PC-3 (cell line): ENCODE results near the gene SSBP2. TPM values are rescaled to one million over a fixed set of nuclear protein-coding genes. Genes with fewer than 3 reads are reported as not detected.
A peak's percentile ranks its signal among the peaks of the same experiment; 100 is the strongest.

Source experiments
- ATAC-seq: fragments of 200-7000 bp; cut with Tn5 transposase; 2 replicates; pipeline ENCODE4 v1.9.1; 2020; ENCODE audit warnings: mild to moderate bottlenecking, moderate library complexity
- BruUV-seq: library from RNA; stranded (reverse); fragments of 400-500 nt; replicated peaks from 2 replicates; lab custom pipeline; 2021; lab: Mats Ljungman, UMichigan
- CTCF ChIA-PET: fragments of 300-600 bp; sonication (Branson Sonifier 250); formaldehyde crosslinking; loops from one replicate; lab custom pipeline; 2022; ENCODE audit warnings: antibody characterized with exemption; lab: Charles Lee
- POLR2A ChIA-PET: fragments of 300-600 bp; sonication (Branson Sonifier 250); formaldehyde crosslinking; loops from one replicate; lab custom pipeline; 2022; ENCODE audit warnings: antibody characterized with exemption; ENCODE audit not compliant: unreplicated experiment; lab: Charles Lee
- DNase-seq: peaks from one replicate; pipeline ENCODE4 v3.0.0-alpha.2; 2015
- H2AFZ ChIP-seq: fragments of 300-600 bp; sonication (generic); 2 replicates; pipeline ENCODE4 v1.6.0; 2016; ENCODE audit warnings: antibody characterized with exemption, low read length
- H3F3A ChIP-seq: fragments of 300-600 bp; sonication (generic); one replicate; pipeline ENCODE4 v1.6.0; 2017; ENCODE audit warnings: antibody characterized with exemption, low read length, control low read depth, mild to moderate bottlenecking; ENCODE audit not compliant: unreplicated experiment
- H3K27ac ChIP-seq: fragments of 300-600 bp; sonication (generic); 2 replicates; pipeline ENCODE4 v1.5.1; 2016; ENCODE audit warnings: mild to moderate bottlenecking, low read length
- H3K27me3 ChIP-seq: fragments of 300-600 bp; sonication (generic); 2 replicates; pipeline ENCODE4 v1.6.1; 2016; ENCODE audit warnings: low read length, mixed read lengths
- H3K36me3 ChIP-seq: fragments of 300-600 bp; sonication (generic); 2 replicates; pipeline ENCODE4 v1.6.1; 2016; ENCODE audit warnings: low read depth, mixed run types, low read length, mixed read lengths
- H3K4me1 ChIP-seq: fragments of 300-600 bp; sonication (generic); 2 replicates; pipeline ENCODE4 v1.5.1; 2016; ENCODE audit warnings: low read length; ENCODE audit not compliant: insufficient read depth
- H3K4me2 ChIP-seq: fragments of 300-600 bp; sonication (generic); 2 replicates; pipeline ENCODE4 v1.6.0; 2016; ENCODE audit warnings: low read length
- H3K4me3 ChIP-seq: fragments of 300-600 bp; sonication (generic); 2 replicates; pipeline ENCODE4 v1.5.1; 2016; ENCODE audit warnings: mild to moderate bottlenecking, low read length, mixed read lengths
- H3K79me2 ChIP-seq: fragments of 300-600 bp; sonication (generic); 2 replicates; pipeline ENCODE4 v1.6.1; 2017; ENCODE audit warnings: low read length, mixed read lengths
- H3K9ac ChIP-seq: fragments of 300-600 bp; sonication (generic); 2 replicates; pipeline ENCODE4 v1.6.0; 2016; ENCODE audit warnings: mild to moderate bottlenecking, low read length
- H3K9me2 ChIP-seq: fragments of 300-600 bp; sonication (generic); replicated peaks from 2 replicates; pipeline ENCODE4 v1.6.1; 2016; ENCODE audit warnings: mixed run types, low read length, mixed read lengths
- H3K9me3 ChIP-seq: fragments of 300-600 bp; sonication (generic); 2 replicates; pipeline ENCODE4 v1.6.1; 2016; ENCODE audit warnings: low read length, mixed read lengths
- H4K20me1 ChIP-seq: fragments of 300-600 bp; sonication (generic); 2 replicates; pipeline ENCODE4 v1.6.1; 2016; ENCODE audit warnings: low read length, mixed read lengths
- CTCF ChIP-seq: fragments of 300-600 bp; sonication (generic); conservative IDR thresholded peaks from 2 replicates; pipeline ENCODE4 v1.5.1; 2017; ENCODE audit warnings: antibody characterized with exemption, low read depth, mild to moderate bottlenecking, low read length
- EZH2 ChIP-seq: fragments of 300-600 bp; sonication (generic); IDR thresholded peaks from one replicate; pipeline ENCODE4 v1.6.1; 2017; ENCODE audit warnings: antibody characterized with exemption, mild to moderate bottlenecking, low read length; ENCODE audit not compliant: unreplicated experiment
- EZH2phosphoT487 ChIP-seq: fragments of 300-600 bp; sonication (generic); IDR thresholded peaks from 2 replicates; pipeline ENCODE4 v1.6.1; 2018; ENCODE audit warnings: mild to moderate bottlenecking, antibody characterized with exemption, low read length, borderline replicate concordance
- intact Hi-C: fragments of 100-400 bp; cut with micrococcal nuclease; formaldehyde crosslinking; loops from 2 replicates; pipeline ENCODE4 v1.9.0; 2023
- total RNA-seq: library from RNA; depleted of rRNA; stranded (reverse); fragments of >200 nt; gene quantifications from 2 replicates; pipeline ENCODE4 v1.2.3, GENCODE V29; 2014

The SSBP2 gene
- total RNA-seq, 1 experiment from 2014 or later, result 5.8 TPM

GRCh38 chr5:81794226-81794625 is 43.3 kb upstream of the SSBP2 start:
- DNase-seq (no peak), ATAC-seq (no peak)
- Histone ChIP-seq H3K9me3 (no peaks in the 10 kb centered on the region), H3K4me3 (no peak overlapping the region), H3F3A (no peaks in the 10 kb centered on the region), H3K4me1 (no peaks in the 10 kb centered on the region), H3K4me2 (no peak overlapping the region), H3K27me3 (no peaks in the 10 kb centered on the region), H2AFZ (no peak overlapping the region), H3K36me3 (no peaks in the 10 kb centered on the region), H4K20me1 (no peaks in the 10 kb centered on the region), H3K79me2 (no peaks in the 10 kb centered on the region), H3K27ac (no peak overlapping the region), H3K9ac (no peak overlapping the region), H3K9me2 (no peaks in the 10 kb centered on the region)
- ChIA-PET CTCF (no interaction called here), POLR2A (interaction anchor here (0.7 kb wide), 1 partner anchor 145 kb away, joined by 4 read pairs; no protein-coding TSS in a partner anchor)
- no TSS peak for BruUV-seq
- intact Hi-C loops, result no loop called here
- TF ChIP-seq EZH2 (no peak), EZH2phosphoT487 (no peak), CTCF (no peak)

- H3K4me1 ChIP-seq, result no peaks in the 10 kb centered on the region
- DNase-seq, result no peak
- no peaks in the 10 kb centered on the region for H4K20me1 ChIP-seq
- H3F3A ChIP-seq, result no peaks in the 10 kb centered on the region
- H3K36me3 ChIP-seq, result no peaks in the 10 kb centered on the region
- H3K79me2 ChIP-seq, result no peaks in the 10 kb centered on the region
- no peak overlapping the region for H2AFZ ChIP-seq
- no peak overlapping the region for H3K9ac ChIP-seq
- no peaks in the 10 kb centered on the region for H3K9me3 ChIP-seq
- intact Hi-C loops, result no loop called here
- H3K9me2 ChIP-seq, result no peaks in the 10 kb centered on the region
- POLR2A ChIA-PET, result no interaction called here
- CTCF ChIA-PET, result no interaction called here
- TF ChIP-seq CTCF (no peak), EZH2 (no peak), EZH2phosphoT487 (no peak)
- H3K4me2 ChIP-seq, result no peak overlapping the region
- H3K4me3 ChIP-seq, result no peak overlapping the region
- no peak overlapping the region for H3K27ac ChIP-seq
- no TSS peak for BruUV-seq
- no peak for ATAC-seq
- H3K27me3 ChIP-seq, result no peaks in the 10 kb centered on the region
These were observed 39.4 kb upstream of the SSBP2 start for GRCh38 chr5:81790336-81790735.

GRCh38 chr5:81789033-81789432 is 38.1 kb upstream of the SSBP2 start:
- Histone ChIP-seq H3K4me3 (no peak overlapping the region), H3K79me2 (no peaks in the 10 kb centered on the region), H3K9ac (no peak overlapping the region), H2AFZ (no peak overlapping the region), H3K9me3 (no peaks in the 10 kb centered on the region), H3K4me1 (no peaks in the 10 kb centered on the region), H3K36me3 (no peaks in the 10 kb centered on the region), H3K4me2 (no peak overlapping the region), H3F3A (no peaks in the 10 kb centered on the region), H3K9me2 (no peaks in the 10 kb centered on the region), H3K27ac (no peak overlapping the region), H3K27me3 (no peaks in the 10 kb centered on the region), H4K20me1 (no peaks in the 10 kb centered on the region)
- ChIA-PET POLR2A (no interaction called here), CTCF (interaction anchor here (0.8 kb wide), 1 partner anchor 377 kb away, joined by 3 read pairs; no protein-coding TSS in a partner anchor)
- TF ChIP-seq EZH2 (no peak), EZH2phosphoT487 (no peak), CTCF (no peak)
- no TSS peak for BruUV-seq
- ATAC-seq (no peak), DNase-seq (peak; percentile 16)
- intact Hi-C loops, result loop anchor here (5.0 kb wide), 1 partner anchor 48 kb away; no protein-coding TSS in a partner anchor
